ENCODE measurements around the gene SERPINA12. TPM values are rescaled to one million over a fixed set of nuclear protein-coding genes. Genes with fewer than 3 reads are reported as not detected.

SERPINA12 gene
- polyA plus RNA-seq, 2 of the 4 experiments (the other 2 are of a cell fraction), result not detected

DNA sequence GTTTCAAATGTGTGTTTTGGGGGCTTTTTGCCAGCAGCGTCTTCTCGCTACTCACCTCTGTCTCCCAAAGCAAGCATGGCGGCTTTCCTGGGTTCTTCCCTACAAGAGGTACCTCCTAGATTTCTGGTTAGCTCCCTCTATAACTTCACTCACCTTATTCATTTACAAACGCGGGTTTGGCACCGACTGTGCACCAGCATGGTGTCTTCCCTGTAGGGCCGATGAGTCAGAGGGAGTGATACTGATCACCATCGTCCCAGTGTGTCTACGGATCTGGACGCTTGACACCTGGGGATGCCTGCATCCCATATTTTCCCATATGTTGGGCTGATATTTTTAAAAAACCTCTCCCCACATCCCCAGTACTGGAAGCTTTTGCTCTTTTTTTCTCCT, 8.0 kb upstream of the SERPINA12 start:
- no peak for FAIRE-seq
- no peak for ATAC-seq
- H3K4me3 ChIP-seq, result no peak overlapping the region
- no peaks in the 10 kb centered on the region for H3K9me3 ChIP-seq
- TF ChIP-seq CHD2 (IDR thresholded peaks at IDR 0.05; ENCODE audit: low read length, partially characterized antibody) (no peak), CEBPB (IDR thresholded peaks at IDR 0.05) (no peak), RARB (CRISPR knock-in tag; IDR thresholded peaks at IDR 0.05) (no peak), ZNF302 (CRISPR knock-in tag; IDR thresholded peaks at IDR 0.05) (no peak), RNF2 (IDR thresholded peaks at IDR 0.05; ENCODE audit: borderline replicate concordance, low read depth) (no peak), ZC3H11A (IDR thresholded peaks at IDR 0.05) (no peak), HOXA7 (CRISPR knock-in tag; IDR thresholded peaks at IDR 0.05) (no peak), EHF (CRISPR knock-in tag; IDR thresholded peaks at IDR 0.05) (no peak), HEYL (CRISPR knock-in tag; IDR thresholded peaks at IDR 0.05) (no peak), CHD4 (IDR thresholded peaks at IDR 0.05; ENCODE audit: borderline replicate concordance) (no peak), MYC (IDR thresholded peaks at IDR 0.05; ENCODE audit: borderline replicate concordance, low read length) (no peak), PBX3 (IDR thresholded peaks at IDR 0.05) (no peak), POLR2A (IDR thresholded peaks at IDR 0.05; ENCODE audit: low read length) (no peak), BCL3 (IDR thresholded peaks at IDR 0.05) (no peak), JUNB (IDR thresholded peaks at IDR 0.05) (no peak)
- no peaks in the 10 kb centered on the region for H3K4me1 ChIP-seq
- POLR2A ChIA-PET, result no interaction called here
- no peak overlapping the region for H3K4me2 ChIP-seq
- H3K27ac ChIP-seq, result no peak overlapping the region
- CTCF ChIA-PET, result interaction anchor here (2.2 kb wide), 1 partner anchor 31 kb away, joined by 5 read pairs; no protein-coding TSS in a partner anchor
- WGBS (ENCODE audit: missing lambda C conversion rate), result 35% methylated on average over 10 of the region's 10 CpGs
- no peak for DNase-seq (ENCODE audit: low read depth in 1 of 2, low spot score in 1 of 2)

- DNase-seq (ENCODE audit: low read depth in 1 of 2, low spot score in 1 of 2) (no peak), ATAC-seq (no peak), FAIRE-seq (no peak)
- Histone ChIP-seq H3K4me1 (no peaks in the 10 kb centered on the region), H3K27ac (no peak overlapping the region), H3K4me2 (no peak overlapping the region), H3K4me3 (no peak overlapping the region), H3K9me3 (no peaks in the 10 kb centered on the region)
- ChIA-PET CTCF (interaction anchor here (0.6 to 2.2 kb wide), 2 partner anchors 30 to 367 kb away, joined by 4 to 5 read pairs; no protein-coding TSS in a partner anchor), POLR2A (no interaction called here)
- WGBS (ENCODE audit: missing lambda C conversion rate), result 70% methylated on average over 6 of the region's 6 CpGs
- TF ChIP-seq HOXB13 (CRISPR knock-in tag; IDR thresholded peaks at IDR 0.05; ENCODE audit: low read depth) (no peak), BCL3 (IDR thresholded peaks at IDR 0.05) (no peak), EP300 (IDR thresholded peaks at IDR 0.05) (no peak), BHLHE40 (IDR thresholded peaks at IDR 0.05; ENCODE audit: low read depth, low read length) (no peak), ZSCAN20 (CRISPR knock-in tag; IDR thresholded peaks at IDR 0.05) (no peak), HEYL (CRISPR knock-in tag; IDR thresholded peaks at IDR 0.05) (no peak), TFCP2L1 (CRISPR knock-in tag; IDR thresholded peaks at IDR 0.05) (no peak)
- TF ChIP-seq, protein P1, sequence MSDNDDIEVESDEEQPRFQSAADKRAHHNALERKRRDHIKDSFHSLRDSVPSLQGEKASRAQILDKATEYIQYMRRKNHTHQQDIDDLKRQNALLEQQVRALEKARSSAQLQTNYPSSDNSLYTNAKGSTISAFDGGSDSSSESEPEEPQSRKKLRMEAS (IDR thresholded peaks at IDR 0.05), result no peak
Observed at GRCh38 chr14:94515856-94516255, 6.6 kb upstream of the SERPINA12 start.

GRCh38 chr14:94515426-94515825, 6.2 kb upstream of the SERPINA12 start:
- ATAC-seq (no peak), FAIRE-seq (no peak), DNase-seq (ENCODE audit: low read depth in 1 of 2, low spot score in 1 of 2) (no peak)
- Histone ChIP-seq H3K4me3 (no peak overlapping the region), H3K4me2 (no peak overlapping the region), H3K9me3 (no peaks in the 10 kb centered on the region), H3K4me1 (no peaks in the 10 kb centered on the region), H3K27ac (no peak overlapping the region)
- TF ChIP-seq BHLHE40 (IDR thresholded peaks at IDR 0.05; ENCODE audit: low read depth, low read length) (no peak), TP53 (CRISPR knock-in tag; IDR thresholded peaks at IDR 0.05) (no peak), PHF8 (IDR thresholded peaks at IDR 0.05; ENCODE audit: borderline replicate concordance, low read depth) (no peak), BCL3 (IDR thresholded peaks at IDR 0.05) (no peak), JUNB (IDR thresholded peaks at IDR 0.05) (no peak), EHF (CRISPR knock-in tag; IDR thresholded peaks at IDR 0.05) (no peak), CHD4 (IDR thresholded peaks at IDR 0.05; ENCODE audit: borderline replicate concordance) (no peak), ESRRA (IDR thresholded peaks at IDR 0.05; ENCODE audit: borderline replicate concordance, low read length) (no peak), HOXA7 (CRISPR knock-in tag; IDR thresholded peaks at IDR 0.05) (no peak), NPAS2 (CRISPR knock-in tag; IDR thresholded peaks at IDR 0.05; ENCODE audit: borderline replicate concordance) (no peak), SMC3 (IDR thresholded peaks at IDR 0.05) (no peak), ATOH8 (CRISPR knock-in tag; IDR thresholded peaks at IDR 0.05; ENCODE audit: low read depth) (no peak), ZSCAN20 (CRISPR knock-in tag; IDR thresholded peaks at IDR 0.05) (no peak), RARB (CRISPR knock-in tag; IDR thresholded peaks at IDR 0.05) (no peak), EHMT2 (IDR thresholded peaks at IDR 0.05; ENCODE audit: low read depth) (no peak), CEBPB (IDR thresholded peaks at IDR 0.05) (no peak), FOSB (CRISPR knock-in tag; IDR thresholded peaks at IDR 0.05) (no peak)
- POLR2A ChIA-PET, result no interaction called here
- CTCF ChIA-PET, result interaction anchor here (0.6 to 2.2 kb wide), 2 partner anchors 29 to 367 kb away, joined by 4 to 5 read pairs; no protein-coding TSS in a partner anchor
- 28% methylated on average over 5 of the region's 9 CpGs for WGBS (ENCODE audit: missing lambda C conversion rate)
